Karpas-422 (cell line): Measurements from ENCODE around the gene TINAGL1. TPM values are rescaled to one million over a fixed set of nuclear protein-coding genes. Genes with fewer than 3 reads are reported as not detected.

ENCODE experiments used
- DNase-seq: peaks from one replicate; pipeline ENCODE4 v3.0.0-alpha.2; 2015
- H2AFZ ChIP-seq: fragments of 200-600 bp; sonication (generic); 2 replicates; pipeline ENCODE4 v1.6.1; 2014; ENCODE audit warnings: antibody characterized with exemption, low read length, mixed read lengths
- H3K27ac ChIP-seq: fragments of 200-600 bp; sonication (generic); 2 replicates; pipeline ENCODE4 v1.5.1; 2014; ENCODE audit warnings: mild to moderate bottlenecking, low read length, moderate library complexity
- H3K27me3 ChIP-seq: fragments of 200-600 bp; sonication (generic); 2 replicates; pipeline ENCODE4 v1.6.1; 2014; ENCODE audit warnings: low read length, mixed read lengths
- H3K36me3 ChIP-seq: fragments of 200-600 bp; sonication (generic); 2 replicates; pipeline ENCODE4 v1.6.1; 2014; ENCODE audit warnings: low read length, mixed read lengths; ENCODE audit not compliant: insufficient read depth
- H3K4me1 ChIP-seq: fragments of 200-600 bp; sonication (generic); 2 replicates; pipeline ENCODE4 v1.6.1; 2014; ENCODE audit warnings: mild to moderate bottlenecking, low read length, mixed read lengths
- H3K4me2 ChIP-seq: fragments of 200-600 bp; sonication (generic); 2 replicates; pipeline ENCODE4 v1.6.1; 2014; ENCODE audit warnings: low read length, low read depth, mild to moderate bottlenecking; ENCODE audit not compliant: poor library complexity, severe bottlenecking
- H3K4me3 ChIP-seq: fragments of 200-600 bp; sonication (generic); 2 replicates; pipeline ENCODE4 v1.5.1; 2014; ENCODE audit warnings: mild to moderate bottlenecking, antibody characterized with exemption, low read length, mixed read lengths
- H3K79me2 ChIP-seq: fragments of 200-600 bp; sonication (generic); 2 replicates; pipeline ENCODE4 v1.6.1; 2014; ENCODE audit warnings: mild to moderate bottlenecking, low read length, mixed read lengths
- H3K9ac ChIP-seq: fragments of 200-600 bp; sonication (generic); 2 replicates; pipeline ENCODE4 v1.6.0; 2014; ENCODE audit warnings: low read length
- H3K9me2 ChIP-seq: fragments of 200-600 bp; sonication (generic), shearing (Covaris generic); replicated peaks from 2 replicates; pipeline ENCODE4 v1.6.0; 2014; ENCODE audit warnings: mild to moderate bottlenecking, low read length, moderate library complexity; ENCODE audit not compliant: insufficient read depth
- H3K9me3 ChIP-seq: fragments of 300-700, 200-600 bp; sonication (generic); 2 replicates; pipeline ENCODE4 v1.6.1; 2014; ENCODE audit warnings: low read length, mixed read lengths
- H4K20me1 ChIP-seq: fragments of 200-600 bp; sonication (generic); 2 replicates; pipeline ENCODE4 v1.6.1; 2014; ENCODE audit warnings: mild to moderate bottlenecking, antibody characterized with exemption, low read length, low read depth; ENCODE audit not compliant: insufficient read depth
- total RNA-seq: library from RNA; depleted of rRNA; stranded (reverse); fragments of >200 nt; shearing (Covaris generic); gene quantifications from 2 replicates; pipeline ENCODE4 v1.2.3, GENCODE V29; 2014; ENCODE audit warnings: low replicate concordance

The TINAGL1 gene
- total RNA-seq, 1 experiment from 2014 or later: not detected

GRCh38 chr1:31618916-31619846 is 42.9 kb downstream of the TINAGL1 start:
- no peaks in the 10 kb centered on the region for H3K9me3 ChIP-seq
- no peak for DNase-seq
- H3K27me3 ChIP-seq: no peaks in the 10 kb centered on the region
- H3K4me1 ChIP-seq: peaks cover 2% of the 10 kb centered on the region; the same call in 1 of the 2 replicates
- H3K27ac ChIP-seq: no peak overlapping the region
- no peaks in the 10 kb centered on the region for H3K36me3 ChIP-seq
- H3K9me2 ChIP-seq: no peaks in the 10 kb centered on the region
- H3K79me2 ChIP-seq: no peaks in the 10 kb centered on the region
- H3K4me3 ChIP-seq: no peak overlapping the region
- no peak overlapping the region for H3K9ac ChIP-seq
- no peaks in the 10 kb centered on the region for H4K20me1 ChIP-seq
- no peak overlapping the region for H3K4me2 ChIP-seq
- no peak overlapping the region for H2AFZ ChIP-seq

- Histone ChIP-seq H3K27ac (no peak overlapping the region), H3K79me2 (no peaks in the 10 kb centered on the region), H3K9me2 (no peaks in the 10 kb centered on the region), H3K4me2 (no peak overlapping the region), H3K9me3 (no peaks in the 10 kb centered on the region), H4K20me1 (no peaks in the 10 kb centered on the region), H3K4me3 (no peak overlapping the region), H3K4me1 (peaks cover 2% of the 10 kb centered on the region; the same call in 1 of the 2 replicates), H3K36me3 (no peaks in the 10 kb centered on the region), H2AFZ (no peak overlapping the region), H3K9ac (no peak overlapping the region), H3K27me3 (no peaks in the 10 kb centered on the region)
- no peak for DNase-seq
Observed at GRCh38 chr1:31620631-31621497, 44.5 kb downstream of the TINAGL1 start.

- Histone ChIP-seq H3K4me1 (peaks cover 2% of the 10 kb centered on the region; the same call in 1 of the 2 replicates), H3K9ac (no peak overlapping the region), H3K4me2 (no peak overlapping the region), H3K9me2 (no peaks in the 10 kb centered on the region), H3K9me3 (no peaks in the 10 kb centered on the region), H2AFZ (no peak overlapping the region), H3K79me2 (no peaks in the 10 kb centered on the region), H3K36me3 (no peaks in the 10 kb centered on the region), H3K27ac (no peak overlapping the region), H4K20me1 (no peaks in the 10 kb centered on the region), H3K4me3 (no peak overlapping the region), H3K27me3 (no peaks in the 10 kb centered on the region)
- DNase-seq: no peak
Observed at GRCh38 chr1:31621498-31621820, 45.1 kb downstream of the TINAGL1 start.

- no peak overlapping the region for H3K4me3 ChIP-seq
- no peak overlapping the region for H2AFZ ChIP-seq
- H3K27me3 ChIP-seq: no peaks in the 10 kb centered on the region
- DNase-seq: no peak
- H3K4me1 ChIP-seq: peaks cover 2% of the 10 kb centered on the region; the same call in 1 of the 2 replicates
- no peaks in the 10 kb centered on the region for H3K9me2 ChIP-seq
- H3K27ac ChIP-seq: no peak overlapping the region
- H3K36me3 ChIP-seq: no peaks in the 10 kb centered on the region
- no peaks in the 10 kb centered on the region for H4K20me1 ChIP-seq
- H3K9me3 ChIP-seq: no peaks in the 10 kb centered on the region
- H3K79me2 ChIP-seq: no peaks in the 10 kb centered on the region
- no peak overlapping the region for H3K4me2 ChIP-seq
- no peak overlapping the region for H3K9ac ChIP-seq
Observed at GRCh38 chr1:31621847-31622730, 45.8 kb downstream of the TINAGL1 start.

GRCh38 chr1:31623365-31623764 is 47.0 kb downstream of the TINAGL1 start:
- no peak for DNase-seq
- Histone ChIP-seq H3K79me2 (no peaks in the 10 kb centered on the region), H3K9ac (no peak overlapping the region), H3K4me2 (no peak overlapping the region), H4K20me1 (no peaks in the 10 kb centered on the region), H3K27me3 (no peaks in the 10 kb centered on the region), H3K9me2 (no peaks in the 10 kb centered on the region), H3K36me3 (no peaks in the 10 kb centered on the region), H2AFZ (no peak overlapping the region), H3K4me1 (no peaks in the 10 kb centered on the region), H3K9me3 (no peaks in the 10 kb centered on the region), H3K27ac (no peak overlapping the region), H3K4me3 (no peak overlapping the region)

GRCh38 chr1:31624309-31624708 is 48.0 kb downstream of the TINAGL1 start:
- no peaks in the 10 kb centered on the region for H3K4me1 ChIP-seq
- H3K79me2 ChIP-seq: no peaks in the 10 kb centered on the region
- no peaks in the 10 kb centered on the region for H4K20me1 ChIP-seq
- no peak overlapping the region for H3K4me3 ChIP-seq
- no peaks in the 10 kb centered on the region for H3K36me3 ChIP-seq
- no peak overlapping the region for H3K4me2 ChIP-seq
- no peaks in the 10 kb centered on the region for H3K9me2 ChIP-seq
- no peak for DNase-seq
- H3K9ac ChIP-seq: no peak overlapping the region
- H3K27ac ChIP-seq: no peak overlapping the region
- no peaks in the 10 kb centered on the region for H3K27me3 ChIP-seq
- no peaks in the 10 kb centered on the region for H3K9me3 ChIP-seq
- no peak overlapping the region for H2AFZ ChIP-seq

GRCh38 chr1:31624731-31625514 is 48.6 kb downstream of the TINAGL1 start:
- no peaks in the 10 kb centered on the region for H3K79me2 ChIP-seq

More at GRCh38 chr1:31624731-31625514, 48.6 kb downstream of the TINAGL1 start:
- Histone ChIP-seq H4K20me1 (no peaks in the 10 kb centered on the region), H3K9me3 (no peaks in the 10 kb centered on the region), H3K4me1 (no peaks in the 10 kb centered on the region), H3K27me3 (no peaks in the 10 kb centered on the region), H3K9me2 (no peaks in the 10 kb centered on the region), H3K9ac (no peak overlapping the region), H3K4me3 (no peak overlapping the region), H3K27ac (no peak overlapping the region), H3K4me2 (no peak overlapping the region), H3K36me3 (no peaks in the 10 kb centered on the region), H2AFZ (no peak overlapping the region)
- DNase-seq: no peak
